Activated CD4-positive, alpha-beta T cell treated with anti-CD3 and anti-CD28 coated beads, Interleukin-2, amount 50 U/mL, for 24 hours (primary cell): ENCODE data around the gene SYT7.
A peak's percentile ranks its signal among the peaks of the same experiment; 100 is the strongest.

Experiments used
- DNase-seq, 2 donors: peaks; one replicate each; pipeline ENCODE4 v3.0.0-alpha.2; 2020; ENCODE audit warnings: low read depth in 1 of 2, low spot score in 1 of 2

The SYT7 gene

GRCh38 chr11:61585115-61585514 is 4.2 kb upstream of the SYT7 start:
- no peak for DNase-seq

- DNase-seq: no peak
Measured at GRCh38 chr11:61581931-61582330, 1.1 kb upstream of the SYT7 start.

- DNase-seq: no peak
Measured at GRCh38 chr11:61580271-61580888, 496 bp downstream of the SYT7 start.

- no peak for DNase-seq
Measured at GRCh38 chr11:61579676-61580270, 1.1 kb downstream of the SYT7 start.

- DNase-seq: no peak
Measured at GRCh38 chr11:61578819-61579675, 1.8 kb downstream of the SYT7 start.

DNA sequence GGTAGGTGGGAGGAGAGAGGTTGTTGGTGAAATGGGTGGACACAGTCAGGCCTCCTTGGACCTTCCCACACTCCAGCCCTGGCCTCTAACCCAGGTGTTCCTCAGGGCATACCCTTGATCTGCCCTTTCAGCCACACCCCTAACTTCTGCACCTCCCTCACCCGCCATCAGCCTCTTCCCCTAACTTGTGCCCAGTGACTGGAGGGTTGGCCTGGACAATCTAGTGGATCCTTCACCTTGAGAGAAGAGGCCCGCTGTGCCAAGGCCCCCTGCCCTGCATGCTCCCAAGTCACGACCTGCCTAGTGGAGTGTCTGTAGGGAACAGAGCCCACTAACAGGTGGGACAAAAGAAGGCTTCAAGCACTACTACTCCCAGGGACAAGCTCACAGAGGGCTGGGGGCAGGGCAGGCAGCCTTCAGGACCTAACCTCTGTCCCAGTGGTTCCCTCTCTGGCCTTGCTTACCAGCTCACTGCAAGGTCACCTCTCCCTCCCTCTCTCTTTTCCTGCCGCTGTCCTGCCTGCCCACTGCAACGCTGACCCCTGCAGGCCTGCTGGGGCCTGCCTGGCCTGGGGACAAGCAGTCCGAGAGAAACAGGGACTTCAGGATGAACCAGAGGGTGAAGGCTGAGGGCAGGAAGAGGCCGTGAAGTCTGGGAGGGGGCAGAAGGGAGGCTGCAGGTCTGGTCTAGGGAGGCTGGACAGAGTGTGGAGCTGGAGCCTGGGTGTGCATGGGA is 3.3 kb downstream of the SYT7 start:
- no peak for DNase-seq

DNA sequence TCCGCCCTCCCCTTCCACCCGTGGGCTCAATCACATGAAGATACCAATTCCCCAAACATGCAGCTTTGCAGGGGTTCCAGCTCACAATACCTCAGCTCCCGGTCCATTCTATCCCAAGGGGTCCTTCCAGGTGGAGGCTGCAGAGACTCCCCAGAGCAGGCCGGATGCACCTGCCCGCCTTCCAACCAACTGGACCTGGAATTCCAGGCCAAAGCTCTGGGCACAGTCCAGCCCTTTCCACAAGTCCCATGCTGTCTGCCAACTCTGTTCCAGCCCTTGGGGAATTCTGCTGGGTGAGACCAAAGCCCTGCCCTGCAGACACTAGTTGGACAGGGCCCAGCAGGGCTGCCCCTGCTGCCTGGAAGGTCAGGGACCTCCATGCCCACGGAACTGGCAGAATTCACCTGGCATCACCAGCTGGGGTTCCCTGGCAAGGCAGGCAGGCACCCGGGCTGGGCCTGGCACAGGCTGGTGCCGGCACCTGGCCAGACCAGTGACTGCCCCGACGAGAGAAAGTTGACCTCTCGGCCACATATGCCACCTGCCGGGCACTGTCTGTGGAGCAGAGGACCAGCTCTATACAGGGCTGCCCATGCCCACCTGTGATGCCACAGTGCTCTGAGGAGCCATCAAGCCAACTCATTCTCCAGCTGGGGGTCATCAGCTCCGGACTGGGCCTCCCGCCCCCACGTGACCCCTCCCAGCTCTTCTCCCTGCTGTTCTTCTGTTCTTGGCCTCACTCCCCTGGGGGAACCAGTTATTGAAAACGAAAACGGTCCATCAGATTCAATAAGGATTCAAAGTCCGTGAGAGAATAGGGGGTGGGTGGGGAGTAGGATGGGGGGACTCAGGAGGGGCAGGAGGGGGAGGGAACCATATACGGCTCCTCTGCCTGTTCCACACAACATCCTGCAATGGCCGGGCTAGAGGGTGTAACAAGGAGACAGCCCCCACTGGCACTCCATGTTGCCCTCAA is 4.7 kb downstream of the SYT7 start:
- DNase-seq: no peak

- no peak for DNase-seq
Measured at GRCh38 chr11:61574611-61575010, 6.3 kb downstream of the SYT7 start.

- no peak for DNase-seq
Measured at GRCh38 chr11:61572913-61573312, 8.0 kb downstream of the SYT7 start.

GRCh38 chr11:61571869-61572268 is 9.0 kb downstream of the SYT7 start:
- no peak for DNase-seq

DNA sequence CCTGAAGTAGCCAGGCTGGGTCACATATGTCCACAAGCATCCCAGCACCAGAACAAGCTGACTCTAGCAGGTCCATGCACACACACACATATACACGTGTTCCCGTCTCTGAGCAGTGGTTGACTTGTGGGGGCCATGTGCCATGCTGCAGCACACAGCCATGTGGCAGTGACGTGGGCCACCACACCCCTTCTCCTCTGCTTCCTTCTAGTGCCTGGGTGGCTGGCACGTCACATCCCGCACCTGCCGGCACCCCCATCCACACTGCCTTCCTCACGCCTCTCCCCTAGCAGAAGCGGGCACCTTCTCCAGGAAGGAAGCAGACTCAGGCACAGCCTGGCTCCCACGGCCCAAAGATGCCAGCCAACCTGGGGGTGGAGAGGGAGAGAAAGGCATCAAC is 9.5 kb downstream of the SYT7 start:
- no peak for DNase-seq

GRCh38 chr11:61569701-61570100 is 11.2 kb downstream of the SYT7 start:
- DNase-seq: no peak

GRCh38 chr11:61569018-61569417 is 11.9 kb downstream of the SYT7 start:
- DNase-seq: no peak

- DNase-seq: peak; percentile 57 to 68
Measured at GRCh38 chr11:61567286-61568061, 13.4 kb downstream of the SYT7 start.

GRCh38 chr11:61564936-61565696 is 15.8 kb downstream of the SYT7 start:
- DNase-seq: no peak

- DNase-seq: no peak
Measured at GRCh38 chr11:61560751-61561150, 20.1 kb downstream of the SYT7 start.

DNA sequence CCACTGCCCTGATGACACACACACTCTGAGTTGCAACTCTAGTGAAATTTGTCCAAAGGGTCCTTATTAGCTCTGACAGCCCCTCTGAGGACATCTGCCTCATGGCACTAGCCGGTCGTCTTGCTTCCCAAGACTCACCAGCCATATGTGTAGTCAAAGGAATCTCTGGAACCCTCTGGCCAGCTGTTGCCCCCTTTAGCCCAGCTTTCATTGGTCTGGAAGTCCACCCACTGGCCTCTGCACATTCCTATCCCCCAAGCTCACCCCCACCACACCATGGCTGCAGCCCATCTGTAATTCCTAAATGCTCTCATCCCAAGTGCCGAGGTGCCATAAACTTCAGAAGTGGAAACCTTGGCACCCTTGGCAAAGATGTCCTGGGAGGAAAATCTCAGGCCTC is 24.3 kb downstream of the SYT7 start:
- no peak for DNase-seq

- DNase-seq: no peak
Measured at GRCh38 chr11:61555978-61556377, 24.9 kb downstream of the SYT7 start.
